Measurements from ENCODE around the gene GRIK3. TPM values are rescaled to one million over a fixed set of nuclear protein-coding genes. Genes with fewer than 3 reads are reported as not detected.

GRIK3 gene
- total and polyA plus RNA-seq, 5 experiments from 2014 or later = not detected

GRCh38 chr1:36814774-36815173 lies 219.5 kb downstream of the GRIK3 start:
- POLR2A ChIA-PET = no interaction called here
- Mint-ChIP-seq H3K27ac (peak overlapping the region in 1 of 10 donors; percentile 2), H3K9me3 (no peaks in the 10 kb centered on the region), H3K27me3 (peaks cover 0 to 9% (median 0%) of the 10 kb centered on the region in 5 donors), H3K4me3 (no peak overlapping the region), H3K36me3 (no peaks in the 10 kb centered on the region), H3K4me1 (no peaks in the 10 kb centered on the region)
- ATAC-seq = no peak
- DNase-seq = no peak

- no peaks in the 10 kb centered on the region for H3K36me3 Mint-ChIP-seq
- H3K4me3 Mint-ChIP-seq = no peak overlapping the region
- POLR2A ChIA-PET = no interaction called here
- H3K9me3 Mint-ChIP-seq = no peaks in the 10 kb centered on the region
- DNase-seq (no peak), ATAC-seq (no peak)
- peaks cover 0 to 9% (median 0%) of the 10 kb centered on the region in 5 donors for H3K27me3 Mint-ChIP-seq
- no peaks in the 10 kb centered on the region for H3K4me1 Mint-ChIP-seq
- H3K27ac Mint-ChIP-seq = no peak overlapping the region
Measured at GRCh38 chr1:36814083-36814482, 220.2 kb downstream of the GRIK3 start.

- POLR2A ChIA-PET = no interaction called here
- H3K36me3 Mint-ChIP-seq = no peaks in the 10 kb centered on the region
- DNase-seq = no peak
- no peak overlapping the region for H3K4me3 Mint-ChIP-seq
- H3K27ac Mint-ChIP-seq = no peak overlapping the region
- no peaks in the 10 kb centered on the region for H3K9me3 Mint-ChIP-seq
- no peak for ATAC-seq
- H3K27me3 Mint-ChIP-seq = peaks cover 2 to 17% (median 7%) of the 10 kb centered on the region in 5 donors
- no peaks in the 10 kb centered on the region for H3K4me1 Mint-ChIP-seq
Measured at GRCh38 chr1:36807262-36807661, 227.1 kb downstream of the GRIK3 start.

- no peaks in the 10 kb centered on the region for H3K9me3 Mint-ChIP-seq
- H3K4me1 Mint-ChIP-seq = no peaks in the 10 kb centered on the region
- H3K4me3 Mint-ChIP-seq = no peak overlapping the region
- POLR2A ChIA-PET = no interaction called here
- H3K27ac Mint-ChIP-seq = no peak overlapping the region
- H3K27me3 Mint-ChIP-seq = peaks cover 2 to 17% (median 7%) of the 10 kb centered on the region in 5 donors
- ATAC-seq = no peak
- DNase-seq = no peak
- H3K36me3 Mint-ChIP-seq = no peaks in the 10 kb centered on the region
Measured at GRCh38 chr1:36805979-36806640, 228.2 kb downstream of the GRIK3 start.

GRCh38 chr1:36804669-36805314 lies 229.5 kb downstream of the GRIK3 start:
- Mint-ChIP-seq H3K9me3 (no peaks in the 10 kb centered on the region), H3K4me3 (no peak overlapping the region), H3K27me3 (peaks cover 2 to 21% (median 7%) of the 10 kb centered on the region in 5 donors), H3K36me3 (no peaks in the 10 kb centered on the region), H3K4me1 (no peaks in the 10 kb centered on the region), H3K27ac (peak overlapping the region in 1 of 10 donors; percentile 29)
- DNase-seq = no peak
- POLR2A ChIA-PET = no interaction called here
- no peak for ATAC-seq

- H3K36me3 Mint-ChIP-seq = no peaks in the 10 kb centered on the region
- no peak overlapping the region for H3K27ac Mint-ChIP-seq
- H3K9me3 Mint-ChIP-seq = no peaks in the 10 kb centered on the region
- H3K4me1 Mint-ChIP-seq = no peaks in the 10 kb centered on the region
- H3K4me3 Mint-ChIP-seq = no peak overlapping the region
- POLR2A ChIA-PET = no interaction called here
- DNase-seq (no peak), ATAC-seq (no peak)
- H3K27me3 Mint-ChIP-seq = peaks cover 2 to 17% (median 7%) of the 10 kb centered on the region in 5 donors
Measured at GRCh38 chr1:36803868-36804570, 230.3 kb downstream of the GRIK3 start.

- H3K27me3 Mint-ChIP-seq = peaks cover 2 to 10% (median 7%) of the 10 kb centered on the region in 5 donors
- no peaks in the 10 kb centered on the region for H3K4me1 Mint-ChIP-seq
- no peak overlapping the region for H3K27ac Mint-ChIP-seq
- H3K9me3 Mint-ChIP-seq = no peaks in the 10 kb centered on the region
- H3K36me3 Mint-ChIP-seq = no peaks in the 10 kb centered on the region
- ATAC-seq (no peak), DNase-seq (no peak)
- POLR2A ChIA-PET = no interaction called here
- no peak overlapping the region for H3K4me3 Mint-ChIP-seq
Measured at GRCh38 chr1:36802018-36802417, 232.3 kb downstream of the GRIK3 start.

- Mint-ChIP-seq H3K36me3 (no peaks in the 10 kb centered on the region), H3K4me3 (no peak overlapping the region), H3K9me3 (no peaks in the 10 kb centered on the region), H3K4me1 (no peaks in the 10 kb centered on the region), H3K27ac (no peak overlapping the region), H3K27me3 (peaks cover 0 to 11% (median under 1%) of the 10 kb centered on the region in 5 donors)
- POLR2A ChIA-PET = interaction anchor here (0.7 kb wide), 1 partner anchor 22 kb away, joined by 3 read pairs; no protein-coding TSS in a partner anchor
- DNase-seq (no peak), ATAC-seq (no peak)
Measured at GRCh38 chr1:36797761-36798160, 236.6 kb downstream of the GRIK3 start.

- Mint-ChIP-seq H3K27me3 (peaks cover 0 to 15% (median 0%) of the 10 kb centered on the region in 5 donors), H3K4me1 (no peaks in the 10 kb centered on the region), H3K27ac (no peak overlapping the region), H3K4me3 (no peak overlapping the region), H3K36me3 (no peaks in the 10 kb centered on the region), H3K9me3 (no peaks in the 10 kb centered on the region)
- POLR2A ChIA-PET = no interaction called here
- ATAC-seq (no peak), DNase-seq (no peak)
Measured at GRCh38 chr1:36796733-36797132, 237.6 kb downstream of the GRIK3 start.

GRCh38 chr1:36796106-36796590 lies 238.2 kb downstream of the GRIK3 start:
- DNase-seq = no peak
- H3K4me3 Mint-ChIP-seq = no peak overlapping the region

GRCh38 chr1:36794460-36794859 lies 239.9 kb downstream of the GRIK3 start:
- H3K4me1 Mint-ChIP-seq = no peaks in the 10 kb centered on the region
- DNase-seq = no peak
- POLR2A ChIA-PET = no interaction called here
- H3K4me3 Mint-ChIP-seq = no peak overlapping the region
- H3K27ac Mint-ChIP-seq = no peak overlapping the region
- no peaks in the 10 kb centered on the region for H3K9me3 Mint-ChIP-seq
- ATAC-seq = no peak
- peaks cover 2 to 20% (median 7%) of the 10 kb centered on the region in 5 donors for H3K27me3 Mint-ChIP-seq
- no peaks in the 10 kb centered on the region for H3K36me3 Mint-ChIP-seq

More at GRCh38 chr1:36796106-36796590, 238.2 kb downstream of the GRIK3 start:
- peaks cover 0 to 16% (median 1%) of the 10 kb centered on the region in 5 donors for H3K27me3 Mint-ChIP-seq
- POLR2A ChIA-PET = no interaction called here
- H3K27ac Mint-ChIP-seq = no peak overlapping the region
- no peaks in the 10 kb centered on the region for H3K4me1 Mint-ChIP-seq
- H3K9me3 Mint-ChIP-seq = no peaks in the 10 kb centered on the region
- H3K36me3 Mint-ChIP-seq = no peaks in the 10 kb centered on the region
- ATAC-seq = no peak

GRCh38 chr1:36793452-36793851 lies 240.9 kb downstream of the GRIK3 start:
- Mint-ChIP-seq H3K4me3 (no peak overlapping the region), H3K4me1 (no peaks in the 10 kb centered on the region), H3K27ac (no peak overlapping the region), H3K36me3 (no peaks in the 10 kb centered on the region), H3K27me3 (peaks cover 6 to 27% (median 16%) of the 10 kb centered on the region in 5 donors), H3K9me3 (peaks cover 0 to 3% (median 0%) of the 10 kb centered on the region in 9 donors)
- ATAC-seq (no peak), DNase-seq (no peak)
- POLR2A ChIA-PET = no interaction called here

- Mint-ChIP-seq H3K4me3 (no peak overlapping the region), H3K36me3 (no peaks in the 10 kb centered on the region), H3K27ac (no peak overlapping the region), H3K9me3 (peaks cover 0 to 3% (median 0%) of the 10 kb centered on the region in 9 donors), H3K4me1 (peaks cover 0 to 2% (median 0%) of the 10 kb centered on the region in 4 donors), H3K27me3 (peaks cover 9 to 33% (median 20%) of the 10 kb centered on the region in 5 donors)
- ATAC-seq (no peak), DNase-seq (no peak)
- POLR2A ChIA-PET = no interaction called here
Measured at GRCh38 chr1:36792292-36792691, 242.0 kb downstream of the GRIK3 start.
